ENCODE data around the gene ARMC2. TPM values are rescaled to one million over a fixed set of nuclear protein-coding genes. Genes with fewer than 3 reads are reported as not detected.

Gene ARMC2
- total RNA-seq, 1 donor from 2014 or later, result 3.5 TPM

Other genes with a start within 250 kb of the ARMC2 start
- gene SESN1, start 246.4 kb downstream of the ARMC2 start, total RNA-seq, result 6.5 and 9.1 TPM in 2 replicates
- 4.7 and 6.1 TPM in 2 replicates for gene CEP57L1, start 247.1 kb downstream of the ARMC2 start, total RNA-seq